Activated CD8-positive, alpha-beta T cell treated with anti-CD3 and anti-CD28 coated beads for 36 hours (primary cell): ENCODE data around the gene CTNNA1. TPM values are rescaled to one million over a fixed set of nuclear protein-coding genes. Genes with fewer than 3 reads are reported as not detected.

ENCODE experiments used
- ATAC-seq: fragments of 200-7000 bp; cut with Tn5 transposase; one replicate; pipeline ENCODE4 v1.10.0; 2021; ENCODE audit warnings: mild to moderate bottlenecking, moderate library complexity
- CTCF ChIA-PET: fragments of 350-600 bp; sonication (Branson Sonifier 250); formaldehyde crosslinking; loops from one replicate; lab custom pipeline; 2021; ENCODE audit warnings: antibody characterized with exemption; lab: Charles Lee
- POLR2A ChIA-PET: fragments of 350-600 bp; sonication (Branson Sonifier 250); formaldehyde crosslinking; loops from one replicate; lab custom pipeline; 2021; ENCODE audit warnings: antibody characterized with exemption; lab: Charles Lee
- DNase-seq: peaks from one replicate; pipeline ENCODE4 v3.0.0-alpha.2; 2020
- H3K27ac Mint-ChIP-seq: one replicate; pipeline ENCODE4 v1.8.0; 2021; ENCODE audit warnings: mild to moderate bottlenecking, mixed read lengths
- H3K27me3 Mint-ChIP-seq: one replicate; pipeline ENCODE4 v1.8.0; 2021; ENCODE audit warnings: mixed read lengths
- H3K36me3 Mint-ChIP-seq: one replicate; pipeline ENCODE4 v1.8.0; 2021; ENCODE audit warnings: low read depth, mixed read lengths
- H3K4me1 Mint-ChIP-seq: one replicate; pipeline ENCODE4 v1.8.0; 2021; ENCODE audit warnings: low read depth, mixed read lengths
- H3K4me3 Mint-ChIP-seq: one replicate; pipeline ENCODE4 v1.8.0; 2021; ENCODE audit warnings: mild to moderate bottlenecking, moderate library complexity, mixed read lengths
- H3K9me3 Mint-ChIP-seq: one replicate; pipeline ENCODE4 v1.8.0; 2021; ENCODE audit warnings: mixed read lengths
- CTCF ChIP-seq: fragments of 200-600 bp; IDR thresholded peaks from one replicate; pipeline ENCODE4 v1.8.0; 2022; ENCODE audit warnings: antibody characterized with exemption, mild to moderate bottlenecking
- intact Hi-C: fragments of 100-400 bp; cut with micrococcal nuclease; formaldehyde crosslinking; loops from one replicate; pipeline ENCODE4 v1.10.0; 2022
- total RNA-seq, 2 experiments: library from RNA; stranded (reverse); gene quantifications; one replicate each; pipeline ENCODE4 v1.2.3, GENCODE V29; 2021

CTNNA1 gene
- total RNA-seq, 2 experiments from 2014 or later = 77.3 to 85.6 TPM

DNA sequence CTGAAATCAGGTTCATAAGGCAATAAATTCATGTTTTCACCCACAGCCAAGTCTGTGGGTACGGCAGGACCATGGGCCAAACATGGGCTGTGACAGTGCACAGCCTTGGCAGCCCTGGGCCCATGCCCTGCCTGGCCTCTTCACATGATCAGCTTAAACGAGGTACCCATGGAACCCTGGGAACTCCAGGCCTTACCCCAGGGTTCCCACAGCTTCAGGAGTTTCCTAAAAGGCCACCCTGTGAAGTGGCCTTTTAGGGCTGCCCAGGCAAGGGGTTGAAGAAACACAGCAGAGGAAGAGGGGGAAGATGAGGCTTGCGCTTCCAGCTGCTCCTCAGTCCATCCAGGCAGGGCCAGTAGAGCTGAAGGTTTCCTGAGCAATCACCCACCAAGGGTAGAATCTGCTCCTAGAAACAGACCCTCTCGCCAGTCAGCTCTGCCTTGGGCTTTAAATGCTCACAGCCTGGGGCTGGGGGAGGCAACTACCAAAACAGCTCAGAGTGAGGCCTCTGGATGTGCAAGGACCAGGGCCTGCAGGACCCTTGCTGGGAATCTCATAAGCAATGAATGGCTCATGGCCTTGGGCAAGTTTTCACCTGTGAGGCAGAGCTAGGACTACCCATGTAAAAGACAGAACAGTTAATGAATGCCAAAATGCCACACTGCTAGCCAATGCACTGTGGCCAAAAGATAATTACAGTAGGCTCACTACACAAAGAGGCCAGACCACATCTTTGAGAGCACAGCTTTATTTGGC, 201.2 kb downstream of the CTNNA1 start:
- Mint-ChIP-seq H3K4me1 (peaks cover 12% of the 10 kb centered on the region), H3K4me3 (no peak overlapping the region), H3K9me3 (no peaks in the 10 kb centered on the region), H3K27ac (no peak overlapping the region), H3K27me3 (no peaks in the 10 kb centered on the region), H3K36me3 (no peaks in the 10 kb centered on the region)
- TF ChIP-seq CTCF = no peak
- CTCF ChIA-PET = interaction anchor here (1.4 kb wide), 1 partner anchor 165 kb away, joined by 3 read pairs; no protein-coding TSS in a partner anchor
- ATAC-seq = no peak
- intact Hi-C loops = no loop called here
- POLR2A ChIA-PET = no interaction called here
- no peak for DNase-seq

GRCh38 chr5:138955013-138955660, 201.9 kb downstream of the CTNNA1 start:
- DNase-seq (no peak), ATAC-seq (no peak)
- ChIA-PET CTCF (interaction anchor here (1.3 kb wide), 1 partner anchor 11 kb away, joined by 3 read pairs; no protein-coding TSS in a partner anchor), POLR2A (no interaction called here)
- no peaks in the 10 kb centered on the region for H3K36me3 Mint-ChIP-seq
- no peak overlapping the region for H3K4me3 Mint-ChIP-seq
- no peaks in the 10 kb centered on the region for H3K27me3 Mint-ChIP-seq
- no peak for TF ChIP-seq CTCF
- intact Hi-C loops = no loop called here
- H3K9me3 Mint-ChIP-seq = no peaks in the 10 kb centered on the region
- H3K27ac Mint-ChIP-seq = no peak overlapping the region
- peaks cover 12% of the 10 kb centered on the region for H3K4me1 Mint-ChIP-seq

- CTCF ChIA-PET = interaction anchor here (1.3 kb wide), 1 partner anchor 11 kb away, joined by 3 read pairs; no protein-coding TSS in a partner anchor
- no peak for TF ChIP-seq CTCF
- no peak overlapping the region for H3K27ac Mint-ChIP-seq
Measured at GRCh38 chr5:138955671-138956295, 202.6 kb downstream of the CTNNA1 start.

DNA sequence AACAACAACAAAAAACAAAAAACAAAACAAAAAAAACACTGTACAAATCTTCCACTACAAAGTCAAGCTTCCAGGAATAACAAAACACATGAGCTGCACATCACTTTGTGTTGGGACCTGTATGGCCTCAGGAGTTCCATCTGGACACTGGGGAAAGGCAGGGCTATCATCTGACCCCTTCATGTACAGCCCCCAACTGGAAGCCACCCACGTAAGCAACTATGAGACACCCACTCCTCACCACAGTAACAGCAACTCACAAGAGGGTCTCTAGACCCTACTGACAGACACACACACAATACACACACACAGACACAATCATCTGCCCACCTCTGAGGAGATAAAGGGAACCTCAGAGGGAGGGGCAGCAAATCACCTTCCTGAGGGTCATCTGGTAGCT, 203.6 kb downstream of the CTNNA1 start:
- Mint-ChIP-seq H3K4me3 (no peak overlapping the region), H3K4me1 (peaks cover 12% of the 10 kb centered on the region), H3K27me3 (no peaks in the 10 kb centered on the region), H3K27ac (no peak overlapping the region), H3K9me3 (no peaks in the 10 kb centered on the region), H3K36me3 (no peaks in the 10 kb centered on the region)
- no peak for DNase-seq
- no peak for TF ChIP-seq CTCF
- intact Hi-C loops = no loop called here
- POLR2A ChIA-PET = no interaction called here
- CTCF ChIA-PET = no interaction called here
- ATAC-seq = no peak

More at GRCh38 chr5:138955671-138956295, 202.6 kb downstream of the CTNNA1 start:
- intact Hi-C loops = no loop called here
- ATAC-seq = no peak
- no peak for DNase-seq
- H3K4me3 Mint-ChIP-seq = no peak overlapping the region
- POLR2A ChIA-PET = interaction anchor here (0.6 kb wide), 1 partner anchor 199 kb away, joined by 3 read pairs; no protein-coding TSS in a partner anchor
- no peaks in the 10 kb centered on the region for H3K27me3 Mint-ChIP-seq
- peaks cover 12% of the 10 kb centered on the region for H3K4me1 Mint-ChIP-seq
- H3K9me3 Mint-ChIP-seq = no peaks in the 10 kb centered on the region
- no peaks in the 10 kb centered on the region for H3K36me3 Mint-ChIP-seq
